OCI-LY1 (cell line): ENCODE data around the gene SDCCAG8.

ENCODE experiments used
- EZH2 ChIP-seq: fragments of 200-600 bp; sonication (generic), shearing (Covaris generic); IDR thresholded peaks from 2 replicates; pipeline ENCODE4 v1.8.0; 2017; ENCODE audit warnings: borderline replicate concordance, mixed run types, mild to moderate bottlenecking, antibody characterized with exemption, low read length, moderate library complexity, mixed read lengths
- TF ChIP-seq, protein P1 (sequence below): fragments of 200-600 bp; sonication (generic), shearing (Covaris generic); IDR thresholded peaks from 2 replicates; pipeline ENCODE4 v1.5.1; 2017; ENCODE audit warnings: mild to moderate bottlenecking, antibody characterized with exemption, low read length, moderate library complexity, mixed read lengths

DNA sequence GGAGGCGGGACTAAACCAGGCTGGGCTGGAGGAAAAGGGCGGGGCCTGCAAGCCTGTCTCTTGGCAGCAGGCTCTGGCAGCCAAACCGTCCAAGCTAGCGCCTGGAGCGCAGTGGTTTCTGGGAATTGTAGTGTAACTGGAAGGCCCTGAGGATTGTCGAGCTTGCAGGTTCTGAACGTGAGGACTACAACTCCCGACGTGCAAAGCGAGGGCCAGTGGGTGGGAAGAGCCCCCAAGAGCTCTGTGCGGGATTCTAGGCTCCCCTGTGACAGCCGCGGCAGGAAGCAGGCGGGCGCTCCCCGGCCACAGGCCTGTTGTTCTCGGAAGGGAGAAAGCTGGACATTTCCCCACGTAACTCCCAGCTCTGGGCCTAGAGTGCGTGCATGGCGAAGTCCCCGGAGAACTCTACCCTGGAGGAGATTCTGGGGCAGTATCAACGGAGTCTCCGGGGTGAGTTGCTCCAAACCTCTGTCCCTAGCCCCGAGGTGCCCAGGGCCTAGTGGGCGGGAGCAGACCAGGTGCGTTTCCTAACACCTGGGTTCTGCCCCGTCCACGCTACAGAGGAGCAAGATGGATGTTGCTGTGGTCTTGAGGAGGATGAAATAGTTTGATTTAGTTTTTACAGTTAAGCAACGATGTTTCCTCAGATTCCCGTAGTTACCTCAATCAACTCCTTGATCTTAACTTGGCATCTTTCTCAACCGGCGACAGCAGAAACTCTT, at the start of gene SDCCAG8:
- TF ChIP-seq, protein P1, sequence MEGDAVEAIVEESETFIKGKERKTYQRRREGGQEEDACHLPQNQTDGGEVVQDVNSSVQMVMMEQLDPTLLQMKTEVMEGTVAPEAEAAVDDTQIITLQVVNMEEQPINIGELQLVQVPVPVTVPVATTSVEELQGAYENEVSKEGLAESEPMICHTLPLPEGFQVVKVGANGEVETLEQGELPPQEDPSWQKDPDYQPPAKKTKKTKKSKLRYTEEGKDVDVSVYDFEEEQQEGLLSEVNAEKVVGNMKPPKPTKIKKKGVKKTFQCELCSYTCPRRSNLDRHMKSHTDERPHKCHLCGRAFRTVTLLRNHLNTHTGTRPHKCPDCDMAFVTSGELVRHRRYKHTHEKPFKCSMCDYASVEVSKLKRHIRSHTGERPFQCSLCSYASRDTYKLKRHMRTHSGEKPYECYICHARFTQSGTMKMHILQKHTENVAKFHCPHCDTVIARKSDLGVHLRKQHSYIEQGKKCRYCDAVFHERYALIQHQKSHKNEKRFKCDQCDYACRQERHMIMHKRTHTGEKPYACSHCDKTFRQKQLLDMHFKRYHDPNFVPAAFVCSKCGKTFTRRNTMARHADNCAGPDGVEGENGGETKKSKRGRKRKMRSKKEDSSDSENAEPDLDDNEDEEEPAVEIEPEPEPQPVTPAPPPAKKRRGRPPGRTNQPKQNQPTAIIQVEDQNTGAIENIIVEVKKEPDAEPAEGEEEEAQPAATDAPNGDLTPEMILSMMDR: no peak
- TF ChIP-seq EZH2: no peak
